Vagina (tissue), 2 donors: ENCODE data around the gene SPHK2.

Experiments
- POLR2A ChIP-seq, 2 donors: fragments of 450-650 bp; IDR thresholded peaks; one replicate each; pipeline ENCODE4 v1.6.1; 2017; ENCODE audit warnings: antibody characterized with exemption in 2 of 2, mild to moderate bottlenecking in 2 of 2, moderate library complexity in 2 of 2
- POLR2AphosphoS5 ChIP-seq, 2 donors: sonication (generic); formaldehyde crosslinking; IDR thresholded peaks; one replicate each; pipeline ENCODE4 v1.9.0; 2017; ENCODE audit warnings: antibody characterized with exemption in 2 of 2, mild to moderate bottlenecking in 2 of 2, low read depth in 1 of 2; ENCODE audit not compliant: insufficient read depth in 1 of 2
- TF ChIP-seq, protein P1 (sequence below), 3 experiments: fragments of 450-650 bp in 2 of 3; fragments of 200-600 bp in 1 of 3; sonication (generic) in 1 of 3; IDR thresholded peaks; one replicate each; pipeline ENCODE4 v1.5.1; 2017 to 2019; ENCODE audit warnings: antibody characterized with exemption in 3 of 3, mild to moderate bottlenecking in 2 of 3, moderate library complexity in 2 of 3

GRCh38 chr19:48646722-48647216, 27.5 kb downstream of the SPHK2 start:
- TF ChIP-seq POLR2AphosphoS5 (IDR thresholded peaks at IDR 0.05; ENCODE audit: insufficient read depth in 1 of 2, low read depth in 1 of 2), result no peak
- TF ChIP-seq, protein P1, sequence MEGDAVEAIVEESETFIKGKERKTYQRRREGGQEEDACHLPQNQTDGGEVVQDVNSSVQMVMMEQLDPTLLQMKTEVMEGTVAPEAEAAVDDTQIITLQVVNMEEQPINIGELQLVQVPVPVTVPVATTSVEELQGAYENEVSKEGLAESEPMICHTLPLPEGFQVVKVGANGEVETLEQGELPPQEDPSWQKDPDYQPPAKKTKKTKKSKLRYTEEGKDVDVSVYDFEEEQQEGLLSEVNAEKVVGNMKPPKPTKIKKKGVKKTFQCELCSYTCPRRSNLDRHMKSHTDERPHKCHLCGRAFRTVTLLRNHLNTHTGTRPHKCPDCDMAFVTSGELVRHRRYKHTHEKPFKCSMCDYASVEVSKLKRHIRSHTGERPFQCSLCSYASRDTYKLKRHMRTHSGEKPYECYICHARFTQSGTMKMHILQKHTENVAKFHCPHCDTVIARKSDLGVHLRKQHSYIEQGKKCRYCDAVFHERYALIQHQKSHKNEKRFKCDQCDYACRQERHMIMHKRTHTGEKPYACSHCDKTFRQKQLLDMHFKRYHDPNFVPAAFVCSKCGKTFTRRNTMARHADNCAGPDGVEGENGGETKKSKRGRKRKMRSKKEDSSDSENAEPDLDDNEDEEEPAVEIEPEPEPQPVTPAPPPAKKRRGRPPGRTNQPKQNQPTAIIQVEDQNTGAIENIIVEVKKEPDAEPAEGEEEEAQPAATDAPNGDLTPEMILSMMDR (IDR thresholded peaks at IDR 0.05), result no peak
- TF ChIP-seq POLR2A (IDR thresholded peaks at IDR 0.05), result no peak
